Ecto neural progenitor cell (in vitro differentiated cells): ENCODE measurements around the gene CAMTA1.
A peak's percentile ranks its signal among the peaks of the same experiment; 100 is the strongest.

Source experiments
- DNase-seq: peaks from one replicate; pipeline ENCODE4 v3.0.0-alpha.2; 2018; ENCODE audit warnings: low spot score

The CAMTA1 gene

DNA sequence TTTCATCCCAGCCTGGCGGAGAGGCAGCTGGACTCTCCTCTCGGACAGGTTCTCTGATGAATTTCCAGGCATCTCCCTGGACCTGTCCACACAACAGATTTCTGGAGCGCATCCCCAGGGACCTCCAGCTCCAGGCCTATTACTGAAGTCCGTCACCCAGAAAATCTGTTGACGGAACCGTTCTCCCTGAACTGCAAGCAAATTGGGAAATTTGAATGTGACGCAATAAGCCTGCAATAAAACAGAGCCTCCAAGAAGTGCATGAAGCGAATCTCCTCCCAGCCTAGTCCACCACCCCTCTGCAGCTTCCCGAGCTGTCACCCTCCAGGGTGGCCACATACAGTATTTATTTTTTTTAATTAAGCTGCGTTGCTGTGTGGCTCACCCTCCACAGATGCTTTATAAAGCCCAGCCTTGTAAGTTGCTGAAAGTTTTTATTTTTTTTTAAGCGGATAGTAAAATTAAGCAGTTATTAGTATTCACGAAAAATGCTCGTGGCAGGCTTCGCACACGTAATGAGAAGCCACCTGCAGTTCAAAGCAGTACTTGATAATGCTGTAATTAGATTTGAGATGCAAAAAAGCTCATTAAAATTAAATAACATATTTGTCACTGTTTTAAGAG lies 173.3 kb downstream of the CAMTA1 start:
- no peak for DNase-seq

DNA sequence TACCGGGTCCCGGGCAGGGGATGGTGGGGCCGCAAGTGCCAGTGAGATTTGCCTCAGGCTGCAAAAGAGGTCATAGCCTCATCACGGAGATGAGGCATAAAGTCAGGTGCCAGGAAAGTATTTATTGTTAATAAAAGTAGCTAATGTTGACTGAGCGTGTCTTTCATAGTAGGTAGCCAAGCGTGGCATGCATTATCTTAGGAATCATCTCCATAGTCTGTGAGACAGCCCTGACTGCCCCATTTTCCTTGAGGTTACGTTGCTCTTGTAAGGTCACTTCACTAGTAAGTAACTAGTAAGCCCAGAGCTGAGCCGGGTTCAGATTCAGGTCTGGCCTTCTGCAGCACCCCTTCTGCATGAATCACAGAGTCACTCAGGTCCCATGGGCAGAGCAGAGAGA lies 174.2 kb downstream of the CAMTA1 start:
- DNase-seq = no peak

DNA sequence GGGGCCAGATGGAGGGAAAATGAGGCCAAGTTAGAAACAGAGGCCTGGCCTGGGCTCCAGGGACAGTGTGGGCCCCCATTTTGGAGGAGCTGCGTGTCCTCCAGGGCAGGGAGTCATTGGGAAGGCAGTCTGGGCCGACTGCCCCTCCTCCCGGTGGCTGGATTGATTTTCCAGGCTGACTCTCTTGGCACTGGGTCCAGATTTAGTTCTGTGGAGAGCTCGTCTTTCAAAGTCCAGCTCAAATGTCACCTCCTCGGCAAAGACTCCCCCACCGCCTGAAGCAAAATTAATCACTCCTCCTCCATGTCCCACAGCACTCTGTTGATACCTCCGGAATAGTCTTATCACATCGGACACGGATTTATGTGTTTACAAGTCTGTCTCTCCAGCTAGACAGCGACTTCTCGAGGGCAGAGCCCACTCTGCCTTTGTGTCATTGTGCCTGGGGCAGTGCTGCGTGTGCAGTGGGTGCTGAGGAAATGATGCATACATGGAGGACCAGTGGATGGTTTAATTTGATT lies 175.1 kb downstream of the CAMTA1 start:
- DNase-seq = peak; percentile 47

DNA sequence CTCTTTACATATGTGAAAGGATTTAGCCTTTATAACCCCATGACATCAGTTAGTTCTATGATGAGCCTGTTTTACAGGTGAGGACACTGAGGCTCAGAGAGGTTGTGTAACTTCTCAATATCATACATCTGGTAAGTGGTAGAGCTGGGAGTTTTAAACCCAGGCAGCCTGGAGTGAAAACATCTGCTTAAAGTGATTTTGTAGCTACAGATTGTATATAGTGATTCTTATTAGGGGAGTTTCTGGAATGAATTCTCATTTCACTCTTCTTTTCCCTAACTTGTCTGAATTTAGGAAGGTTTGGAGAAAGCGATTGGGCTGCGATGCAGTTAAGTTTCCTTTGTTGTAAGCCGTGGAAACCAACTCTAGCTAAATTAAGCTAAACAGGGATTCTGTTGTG lies 175.6 kb downstream of the CAMTA1 start:
- no peak for DNase-seq

DNA sequence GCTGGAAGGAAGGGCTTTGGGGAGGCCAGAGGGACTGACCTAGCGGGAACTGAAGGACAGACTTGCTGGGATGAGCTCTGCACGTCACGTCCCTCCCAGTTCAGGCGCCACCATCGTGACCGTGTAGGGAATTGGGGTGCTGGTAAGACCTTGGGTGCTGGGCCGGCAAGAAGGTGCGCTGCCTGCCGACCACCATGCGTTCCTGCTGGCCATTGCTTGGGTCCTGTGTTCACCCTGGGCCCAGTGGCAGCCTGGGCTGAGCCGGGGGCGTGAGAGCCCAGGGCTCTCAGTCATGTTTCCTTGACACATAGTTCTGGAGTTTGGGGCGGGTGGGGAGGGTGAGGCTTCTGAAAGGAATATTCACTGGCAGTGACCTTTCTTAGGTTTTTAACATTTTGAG lies 176.0 kb downstream of the CAMTA1 start:
- peak; percentile 51 for DNase-seq

DNA sequence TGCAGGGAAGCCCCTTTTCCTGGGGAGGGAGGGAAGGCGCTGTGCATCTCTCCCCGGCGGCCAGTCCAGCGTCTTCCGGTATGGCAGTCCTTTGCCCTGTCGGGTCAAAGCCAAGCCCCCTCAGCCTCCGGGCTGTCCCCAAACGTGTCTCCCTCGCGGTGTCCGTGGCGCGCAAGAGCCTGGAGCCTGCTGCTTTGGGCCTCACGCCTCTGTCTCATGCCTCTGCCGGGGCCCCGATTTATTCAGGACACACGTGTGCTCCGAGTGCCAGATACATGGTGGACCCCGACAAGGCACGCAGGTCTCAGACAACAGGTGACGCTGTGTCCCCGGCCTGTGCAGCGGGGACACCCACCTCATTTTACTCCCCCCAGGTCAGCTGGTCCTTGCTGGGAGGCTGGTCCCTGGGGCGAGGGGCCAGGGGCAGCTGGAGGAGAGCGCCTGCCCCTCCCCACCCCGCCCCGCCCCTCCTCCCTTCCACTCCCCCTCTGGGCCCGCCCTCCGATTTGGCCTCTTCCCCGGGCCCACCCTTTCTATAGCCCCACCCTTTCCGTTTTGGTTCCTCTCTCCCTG lies 176.7 kb downstream of the CAMTA1 start:
- no peak for DNase-seq

DNA sequence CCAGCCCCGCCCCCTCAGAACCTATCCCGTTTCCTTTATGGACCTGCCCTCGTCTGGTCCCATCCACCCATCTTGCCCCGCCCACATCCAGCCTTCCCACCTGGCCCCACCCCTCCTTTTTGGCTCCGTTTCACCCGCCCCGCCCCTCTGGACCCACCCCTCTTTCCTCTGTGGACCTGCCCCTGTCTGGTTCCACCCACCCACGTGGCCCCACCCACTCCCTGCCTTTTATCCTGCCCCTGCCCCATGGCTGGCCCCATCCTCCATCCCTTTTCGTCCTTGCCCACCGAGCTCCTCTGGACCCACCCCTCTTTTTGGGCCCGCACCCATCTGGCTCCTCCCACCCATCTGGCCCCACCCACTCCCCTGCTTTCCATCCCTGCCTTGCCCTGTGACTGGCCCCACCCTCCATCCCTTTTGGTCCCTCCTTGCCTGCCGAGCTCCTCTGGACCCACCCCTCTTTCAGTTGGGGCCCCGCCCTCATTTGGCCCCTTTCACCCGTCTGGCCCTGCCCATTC lies 177.3 kb downstream of the CAMTA1 start:
- peak; percentile 99 for DNase-seq

DNA sequence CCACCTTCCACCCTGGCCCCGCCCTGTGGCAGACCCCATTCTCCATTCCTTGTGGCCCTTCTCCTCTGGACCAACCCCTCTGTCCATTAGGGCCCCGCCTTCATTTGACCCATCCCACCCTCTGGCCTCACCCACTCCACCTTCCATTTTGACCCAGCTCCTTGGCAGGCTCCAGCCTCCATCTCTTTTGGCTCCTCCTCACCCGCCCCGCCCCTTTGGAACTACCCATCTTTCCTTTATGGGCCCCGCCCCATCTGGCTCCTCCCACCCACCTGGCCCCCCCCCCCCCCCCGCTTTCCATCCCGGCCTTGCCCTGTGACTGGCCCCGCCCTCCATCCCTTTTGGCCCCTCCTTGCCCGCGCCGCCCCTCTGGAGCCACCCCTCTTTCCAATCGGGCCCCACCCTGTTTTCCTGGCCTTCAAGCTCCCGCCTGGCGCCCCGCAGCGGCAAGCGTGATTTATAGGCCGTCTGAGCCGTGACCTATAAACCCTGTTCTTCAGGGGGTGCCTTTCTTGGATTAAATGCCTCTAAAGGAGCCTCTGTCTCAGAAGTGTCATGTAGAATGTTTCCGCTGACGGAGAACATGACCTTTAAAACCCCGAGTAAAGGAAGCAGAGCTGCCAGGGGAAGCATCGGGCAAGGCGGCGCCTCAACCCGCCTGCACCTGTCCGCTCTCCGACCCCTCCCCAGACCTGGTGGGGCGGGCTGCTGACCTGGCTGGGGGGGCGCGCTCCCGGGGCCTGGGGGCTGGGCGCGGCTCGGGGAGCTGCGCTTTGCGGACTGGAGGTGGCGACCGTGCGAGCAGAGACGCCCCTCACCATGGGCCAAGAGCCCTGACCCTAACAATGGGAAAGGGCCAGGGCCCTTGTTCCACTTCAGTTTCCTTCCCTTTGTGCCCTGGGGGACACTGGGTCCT lies 178.0 kb downstream of the CAMTA1 start:
- no peak for DNase-seq

DNA sequence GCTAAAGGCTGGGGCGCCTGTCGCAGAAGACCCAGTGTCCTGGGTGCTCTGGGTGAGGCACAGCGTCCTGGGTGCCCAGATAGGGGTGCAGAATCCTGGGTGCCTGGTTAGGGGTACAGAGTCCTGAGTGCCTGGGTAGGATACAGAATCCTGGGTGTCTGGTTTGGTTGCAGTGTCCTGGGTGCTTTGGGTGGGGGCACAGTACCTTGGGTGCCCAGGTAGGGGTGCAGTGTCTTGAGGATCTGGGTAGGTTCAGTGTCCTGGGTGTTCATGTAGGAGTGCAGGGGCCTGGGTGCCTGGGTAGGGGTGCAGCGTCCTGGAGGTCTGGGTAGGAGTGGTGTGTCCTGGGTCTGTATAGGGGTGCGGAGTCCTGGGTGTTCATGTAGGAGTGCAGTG lies 178.7 kb downstream of the CAMTA1 start:
- DNase-seq = peak; percentile 52

DNA sequence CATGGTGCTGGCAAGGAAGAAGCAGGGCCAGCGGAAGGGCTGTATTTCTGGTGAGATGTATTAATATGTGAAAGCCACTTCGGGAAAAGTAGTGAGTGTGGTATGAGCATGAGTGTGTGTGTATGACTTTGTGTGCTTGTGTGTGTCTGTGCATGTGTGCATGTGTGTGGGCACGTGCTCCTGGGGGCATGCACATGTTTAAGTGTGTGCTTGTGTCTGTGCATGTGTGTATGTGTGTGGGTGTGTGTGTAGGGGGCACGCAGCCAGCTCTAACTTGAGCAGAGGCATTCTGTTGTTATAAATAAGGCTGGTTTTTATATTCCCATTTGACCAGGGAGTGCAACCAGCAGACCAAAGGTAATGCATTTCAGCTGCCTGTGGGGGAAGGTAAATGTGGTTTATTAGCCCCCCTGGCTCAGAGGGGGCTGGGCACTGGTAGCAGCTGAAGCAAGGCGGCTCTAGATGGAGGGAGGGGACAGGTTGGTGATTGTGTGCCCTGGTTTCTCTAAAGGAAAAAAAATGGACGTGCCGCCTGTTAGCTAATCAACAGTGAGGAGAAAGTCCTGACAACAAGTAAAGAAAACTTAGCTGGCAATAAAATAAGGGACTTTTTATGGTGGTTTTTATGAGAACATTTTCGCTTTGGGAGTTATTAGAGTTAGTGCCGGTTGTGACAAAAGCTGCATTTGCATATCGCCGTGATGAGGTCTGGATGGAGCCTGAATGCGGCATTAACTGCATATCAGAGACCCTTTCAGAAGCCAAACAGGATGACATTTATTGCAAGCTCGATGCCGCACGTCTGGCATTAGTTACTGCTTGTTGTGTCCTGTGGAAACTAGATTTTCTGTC lies 180.1 kb downstream of the CAMTA1 start:
- no peak for DNase-seq

DNA sequence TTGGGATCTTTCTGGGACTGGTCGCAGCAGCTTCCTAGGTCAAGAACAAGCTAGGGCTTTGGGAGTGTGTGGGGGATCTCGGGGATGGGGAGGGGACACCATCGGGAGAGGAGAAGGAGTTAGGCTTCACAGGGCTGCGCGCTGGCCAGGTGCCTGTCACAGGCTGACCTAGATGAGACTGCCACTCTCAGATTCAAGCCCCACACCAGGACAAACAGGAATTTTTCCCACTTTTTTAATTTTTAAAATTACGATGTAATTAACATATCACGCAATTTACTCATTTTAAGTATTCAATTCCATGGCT lies 180.6 kb downstream of the CAMTA1 start:
- DNase-seq = no peak

DNA sequence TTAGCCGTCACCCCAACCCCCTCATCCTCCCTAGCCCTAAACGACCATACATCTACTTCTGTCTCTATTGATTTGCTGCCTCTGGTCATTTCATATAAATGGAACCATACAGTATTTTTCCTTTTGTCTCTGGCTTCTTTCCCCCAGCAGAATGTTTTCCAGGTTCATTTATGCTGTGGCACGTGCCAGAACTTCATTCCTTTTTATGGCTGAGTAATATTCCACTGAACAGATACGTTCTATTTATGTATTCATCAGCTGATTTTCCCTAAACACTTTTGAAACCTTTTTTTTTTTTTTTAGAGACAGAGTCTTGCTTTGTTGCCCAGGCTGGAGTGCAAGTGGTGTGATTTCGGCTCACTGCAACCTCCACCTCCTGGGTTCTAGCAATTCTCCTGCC lies 181.1 kb downstream of the CAMTA1 start:
- no peak for DNase-seq

DNA sequence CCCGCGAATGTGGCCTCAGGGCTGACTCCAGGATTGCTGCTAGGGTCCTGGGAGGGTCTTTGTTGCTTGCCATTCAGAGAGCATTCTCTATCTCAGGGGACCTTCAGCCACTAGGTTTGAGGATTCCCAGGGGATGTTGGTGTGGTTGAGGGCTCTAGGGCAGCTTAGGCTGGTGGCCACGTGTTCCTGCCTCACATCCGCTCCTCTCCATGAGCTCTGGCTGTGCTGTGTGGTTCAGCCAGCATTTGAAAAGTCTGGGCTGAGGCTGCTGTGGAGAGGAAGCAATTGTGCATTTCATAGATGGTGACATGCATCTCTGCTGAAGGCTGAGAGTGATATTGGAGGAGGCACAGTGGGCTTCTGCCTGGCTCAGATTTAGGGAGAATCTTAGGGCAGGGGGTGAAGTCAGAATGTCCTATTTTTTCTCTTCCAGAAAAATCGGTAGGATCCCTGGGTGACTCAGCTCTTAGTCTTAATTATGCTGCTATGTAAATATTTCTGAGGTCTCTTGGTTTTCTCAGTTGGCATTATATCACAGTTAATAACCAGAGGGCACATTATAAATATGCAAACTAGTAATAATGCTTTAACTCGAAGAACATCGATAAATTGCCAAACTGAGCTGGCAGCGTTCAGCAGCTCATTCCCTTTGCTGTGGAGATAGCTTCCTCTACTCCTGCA lies 182.3 kb downstream of the CAMTA1 start:
- no peak for DNase-seq

DNA sequence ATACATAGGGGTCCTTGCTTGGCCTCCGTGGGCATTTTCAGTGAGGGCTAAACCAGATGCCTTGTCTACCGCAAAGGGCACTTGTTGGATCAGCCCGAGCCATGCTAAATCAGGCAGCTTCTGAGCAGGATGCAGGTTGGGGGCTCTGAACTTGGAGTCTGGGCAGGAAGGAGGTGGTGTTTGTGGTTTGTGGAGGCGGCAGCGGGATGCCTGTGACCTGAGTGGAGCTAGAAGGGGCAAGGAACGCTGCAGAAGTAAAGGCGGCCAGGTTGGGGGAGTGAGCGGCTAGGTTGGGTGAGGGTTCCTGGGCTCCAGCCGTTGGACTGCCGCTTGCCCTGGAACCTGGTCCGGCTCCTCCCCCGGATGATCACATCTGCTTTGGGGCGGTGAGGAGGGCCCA lies 183.9 kb downstream of the CAMTA1 start:
- DNase-seq = no peak

DNA sequence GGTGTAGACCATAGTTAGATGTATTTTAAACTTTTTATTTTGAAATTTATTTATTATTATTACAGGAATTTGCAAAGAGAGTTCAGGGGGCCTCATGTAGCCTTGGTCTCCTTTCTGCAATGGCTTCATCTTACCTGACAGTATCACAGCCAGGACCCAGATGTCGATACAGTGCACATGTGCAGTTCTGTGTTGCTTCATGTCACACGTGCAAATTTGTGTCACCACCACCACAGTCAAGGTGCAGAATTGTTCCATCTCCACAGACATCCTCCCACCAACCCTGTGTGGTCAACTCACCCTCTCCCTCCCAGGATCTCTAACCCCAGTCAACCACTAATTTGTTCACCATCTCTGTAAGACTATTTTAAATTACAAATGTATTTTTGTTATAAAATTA lies 184.5 kb downstream of the CAMTA1 start:
- DNase-seq = no peak

DNA sequence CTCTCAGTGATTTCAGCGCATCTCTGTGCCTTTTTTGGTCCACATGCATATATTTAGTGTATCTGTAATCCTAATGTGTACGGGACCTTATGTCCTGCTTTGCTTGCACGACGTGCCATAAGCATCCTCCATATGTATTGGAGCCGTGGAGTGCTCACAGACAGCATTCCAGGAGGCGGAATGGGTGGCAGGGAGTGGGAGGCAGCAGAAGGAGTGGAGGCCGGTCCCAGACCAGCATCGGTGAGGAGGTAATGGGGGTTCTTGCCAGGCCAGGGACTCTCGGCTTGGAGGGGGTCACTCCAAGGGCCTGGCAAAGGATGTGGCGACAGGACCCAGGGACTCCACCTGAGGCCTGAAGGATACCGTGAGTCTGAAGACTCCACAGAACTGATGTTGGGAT lies 185.0 kb downstream of the CAMTA1 start:
- DNase-seq = no peak

DNA sequence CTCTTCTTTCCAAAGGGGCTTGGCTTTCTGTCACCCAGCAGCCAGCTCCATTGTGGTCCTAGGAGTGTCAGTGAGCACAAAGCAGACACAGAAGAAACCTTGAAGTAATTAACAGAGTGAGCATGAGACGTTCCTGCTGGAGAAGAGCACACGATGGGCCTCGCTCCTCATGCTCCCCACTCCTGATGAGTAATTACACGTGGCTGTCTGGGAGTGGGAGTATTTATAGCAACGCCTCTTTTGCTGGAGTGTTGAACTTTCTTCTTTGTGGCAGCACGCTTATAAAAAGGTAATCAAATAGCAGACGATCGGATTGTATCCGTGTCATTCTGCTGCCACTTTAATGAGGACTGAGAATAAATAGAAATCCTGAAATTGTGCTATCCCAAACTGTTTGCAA lies 185.8 kb downstream of the CAMTA1 start:
- no peak for DNase-seq

DNA sequence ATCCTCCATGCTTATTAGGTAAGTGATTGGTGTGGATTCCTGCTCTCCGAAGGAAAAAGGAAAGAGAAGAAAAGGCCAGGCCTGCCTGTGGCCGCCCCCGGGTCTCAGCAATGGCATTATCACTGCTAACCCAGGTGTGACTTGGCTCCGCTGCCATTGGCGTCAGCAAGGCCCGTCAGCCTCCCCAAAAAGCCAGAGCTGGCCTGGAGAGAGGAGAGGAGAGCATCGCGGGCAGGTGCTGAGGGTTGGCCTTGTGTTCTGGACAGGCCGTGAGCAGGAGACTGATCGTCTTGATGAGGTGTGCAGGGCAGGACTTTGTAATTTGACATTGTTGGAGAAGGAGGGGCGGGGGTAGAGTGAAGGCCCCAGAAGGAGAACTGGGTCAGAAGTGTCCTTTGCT lies 186.4 kb downstream of the CAMTA1 start:
- no peak for DNase-seq

DNA sequence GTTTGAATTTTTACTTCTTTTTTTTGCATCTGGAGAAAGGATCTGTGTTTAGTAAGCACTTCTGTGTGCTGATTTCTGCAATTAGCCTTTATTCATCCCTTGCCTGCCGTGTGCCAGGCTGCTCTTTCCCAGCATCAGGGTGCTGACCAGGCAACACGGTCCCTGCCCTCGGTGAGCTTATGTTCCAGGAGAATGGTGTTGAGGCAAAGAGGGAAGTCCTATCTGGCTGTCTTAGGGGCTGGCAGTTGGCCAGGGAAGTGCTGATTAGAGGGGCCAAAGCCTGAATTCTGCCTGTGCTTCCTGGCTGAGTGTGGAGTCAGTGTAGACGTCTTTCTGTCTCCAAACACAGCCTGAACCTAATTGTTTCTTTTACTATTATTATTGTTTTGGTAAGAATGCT lies 187.1 kb downstream of the CAMTA1 start:
- no peak for DNase-seq

DNA sequence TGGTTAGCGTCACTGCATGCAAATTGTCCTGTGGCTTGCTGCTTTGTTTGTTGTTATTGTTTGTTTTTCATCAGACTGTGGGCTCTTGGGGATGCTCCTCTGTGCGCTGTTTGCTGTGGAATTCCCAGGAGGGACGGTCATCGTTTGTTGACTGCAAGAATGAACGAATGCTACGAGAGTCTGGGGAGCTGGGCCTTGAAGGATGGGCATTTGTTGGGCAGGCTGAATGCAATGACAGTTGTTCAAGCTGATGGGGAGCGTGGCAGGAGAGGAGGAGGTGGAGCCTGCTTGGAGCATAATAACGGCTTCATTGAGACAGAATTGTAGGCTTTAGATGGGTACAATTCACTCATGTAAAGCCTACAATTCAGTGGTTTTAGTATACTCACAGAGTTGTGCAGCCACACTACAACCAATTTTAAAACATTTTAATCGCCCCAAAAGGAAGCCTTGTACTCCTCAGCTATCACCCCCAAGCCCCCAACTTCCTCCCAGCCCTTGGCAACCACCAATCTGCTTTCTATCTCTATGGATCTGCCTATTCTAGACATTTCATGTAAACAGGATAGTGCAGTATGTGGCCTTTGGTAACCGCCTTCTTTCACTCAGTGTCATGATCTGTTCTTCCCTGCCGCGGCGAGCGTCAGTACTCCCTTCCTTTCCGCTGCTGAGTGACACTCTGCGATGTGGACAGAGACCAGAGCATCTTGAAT lies 190.2 kb downstream of the CAMTA1 start:
- DNase-seq = no peak

DNA sequence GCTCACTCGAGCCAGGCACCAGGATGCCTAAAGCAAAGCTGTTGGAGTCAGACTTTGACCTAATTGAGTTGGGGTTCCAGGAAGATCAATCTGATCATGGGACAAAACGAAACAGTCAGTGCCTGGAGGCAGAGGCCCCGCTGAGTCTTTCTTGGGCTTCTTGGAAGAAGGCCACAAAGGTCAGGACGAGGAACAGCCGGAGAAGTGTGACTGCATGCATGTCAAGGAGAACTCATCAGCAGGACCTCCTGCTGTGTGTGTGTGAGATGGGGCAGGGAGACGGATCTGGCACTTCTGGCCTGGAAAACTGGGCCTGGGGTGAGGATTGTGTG lies 190.8 kb downstream of the CAMTA1 start:
- DNase-seq = no peak
